Retinal pigment epithelial cell (primary cell): Measurements from ENCODE around the gene OR2AG1.

Experiments
- DNase-seq: peaks from one replicate; pipeline ENCODE4 v3.0.0-alpha.2; 2010; ENCODE audit warnings: low read depth
- H3K4me3 ChIP-seq: 2 replicates; pipeline ENCODE4 v1.5.1; 2011; ENCODE audit warnings: mild to moderate bottlenecking, low read length, control low read depth, moderate library complexity
- TF ChIP-seq, protein P1 (sequence below): conservative IDR thresholded peaks from 2 replicates; pipeline ENCODE4 v1.5.1; 2011; ENCODE audit warnings: low read depth, low read length, control low read depth, inconsistent platforms

Gene OR2AG1

GRCh38 chr11:6824136-6824823 is 41.5 kb downstream of the OR2AG1 start:
- TF ChIP-seq, protein P1, sequence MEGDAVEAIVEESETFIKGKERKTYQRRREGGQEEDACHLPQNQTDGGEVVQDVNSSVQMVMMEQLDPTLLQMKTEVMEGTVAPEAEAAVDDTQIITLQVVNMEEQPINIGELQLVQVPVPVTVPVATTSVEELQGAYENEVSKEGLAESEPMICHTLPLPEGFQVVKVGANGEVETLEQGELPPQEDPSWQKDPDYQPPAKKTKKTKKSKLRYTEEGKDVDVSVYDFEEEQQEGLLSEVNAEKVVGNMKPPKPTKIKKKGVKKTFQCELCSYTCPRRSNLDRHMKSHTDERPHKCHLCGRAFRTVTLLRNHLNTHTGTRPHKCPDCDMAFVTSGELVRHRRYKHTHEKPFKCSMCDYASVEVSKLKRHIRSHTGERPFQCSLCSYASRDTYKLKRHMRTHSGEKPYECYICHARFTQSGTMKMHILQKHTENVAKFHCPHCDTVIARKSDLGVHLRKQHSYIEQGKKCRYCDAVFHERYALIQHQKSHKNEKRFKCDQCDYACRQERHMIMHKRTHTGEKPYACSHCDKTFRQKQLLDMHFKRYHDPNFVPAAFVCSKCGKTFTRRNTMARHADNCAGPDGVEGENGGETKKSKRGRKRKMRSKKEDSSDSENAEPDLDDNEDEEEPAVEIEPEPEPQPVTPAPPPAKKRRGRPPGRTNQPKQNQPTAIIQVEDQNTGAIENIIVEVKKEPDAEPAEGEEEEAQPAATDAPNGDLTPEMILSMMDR, result no peak
- DNase-seq, result no peak
- H3K4me3 ChIP-seq, result no peak overlapping the region

DNA sequence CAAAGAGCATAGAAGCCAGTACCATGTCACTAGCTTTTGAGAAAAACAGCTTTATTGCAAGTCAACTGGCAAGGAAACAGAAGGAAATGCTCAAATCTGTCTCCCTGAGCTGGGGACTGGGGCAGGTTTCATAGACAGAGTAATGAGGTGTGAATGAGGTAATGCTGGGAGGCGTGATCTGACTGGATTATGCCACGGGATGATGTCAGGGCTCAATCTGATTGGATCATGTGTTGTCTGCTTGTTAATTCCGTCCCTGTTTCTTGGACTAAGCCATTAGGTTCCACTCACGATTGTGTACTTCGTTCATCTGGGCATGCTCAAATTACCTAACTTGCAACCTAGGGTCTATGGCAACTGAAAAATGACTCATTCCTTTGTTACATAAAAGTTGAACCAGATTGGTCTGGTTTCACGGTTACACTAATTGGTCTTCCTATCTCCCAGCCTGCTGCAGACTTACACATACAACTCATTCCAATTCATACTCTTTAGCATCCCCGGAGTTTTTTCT is 42.5 kb downstream of the OR2AG1 start:
- TF ChIP-seq, protein P1, result no peak
- H3K4me3 ChIP-seq, result no peak overlapping the region
- DNase-seq, result no peak

DNA sequence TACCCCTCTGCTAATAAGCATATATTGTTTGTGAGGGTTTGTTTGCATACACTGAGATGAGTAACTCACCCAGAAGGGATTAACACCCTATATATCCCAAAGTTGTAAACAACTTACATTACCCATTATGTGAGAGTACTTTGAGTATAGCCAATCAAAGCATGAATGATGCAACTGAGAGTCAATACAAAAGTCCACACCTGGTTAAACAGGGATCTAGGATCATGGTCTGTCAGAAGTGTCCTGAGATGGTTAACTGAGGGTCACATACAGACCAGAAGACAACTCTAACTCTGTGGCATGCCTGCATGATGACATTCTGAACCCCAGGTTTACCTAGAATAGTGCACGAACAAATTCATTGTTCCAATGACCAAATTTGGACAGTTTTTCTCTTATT is 45.3 kb downstream of the OR2AG1 start:
- DNase-seq, result no peak
- TF ChIP-seq, protein P1, result no peak
- no peak overlapping the region for H3K4me3 ChIP-seq

DNA sequence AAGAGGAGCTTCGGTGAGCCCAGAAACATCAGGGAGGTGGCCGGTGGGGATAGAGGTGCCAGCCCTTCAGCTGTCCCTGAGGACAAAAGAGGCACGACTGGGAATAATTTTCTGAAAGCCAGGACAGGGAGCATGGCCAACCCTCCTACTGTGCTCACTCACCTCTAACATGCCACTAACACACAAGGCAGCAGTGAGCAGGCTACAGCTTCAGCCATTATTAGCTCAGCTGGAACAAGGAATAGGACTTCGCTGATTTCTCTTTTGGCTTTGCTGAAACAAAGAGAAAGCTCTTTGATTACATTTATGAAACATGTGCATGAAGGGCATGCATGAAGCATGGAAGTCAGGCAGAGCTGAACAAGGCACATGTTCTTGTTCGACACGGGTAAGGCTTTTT is 50.5 kb downstream of the OR2AG1 start:
- no peak for DNase-seq
- H3K4me3 ChIP-seq, result no peak overlapping the region
- TF ChIP-seq, protein P1, result no peak

- TF ChIP-seq, protein P1, result no peak
- H3K4me3 ChIP-seq, result no peak overlapping the region
- no peak for DNase-seq
These were observed 51.2 kb downstream of the OR2AG1 start for GRCh38 chr11:6834021-6834420.
